ENCODE results near the gene USP1.

The USP1 gene

GRCh38 chr1:62476525-62477219, 39.8 kb downstream of the USP1 start:
- DNase-seq (ENCODE audit: low read depth, low spot score) = no peak
- H3K27ac ChIP-seq = no peak overlapping the region

DNA sequence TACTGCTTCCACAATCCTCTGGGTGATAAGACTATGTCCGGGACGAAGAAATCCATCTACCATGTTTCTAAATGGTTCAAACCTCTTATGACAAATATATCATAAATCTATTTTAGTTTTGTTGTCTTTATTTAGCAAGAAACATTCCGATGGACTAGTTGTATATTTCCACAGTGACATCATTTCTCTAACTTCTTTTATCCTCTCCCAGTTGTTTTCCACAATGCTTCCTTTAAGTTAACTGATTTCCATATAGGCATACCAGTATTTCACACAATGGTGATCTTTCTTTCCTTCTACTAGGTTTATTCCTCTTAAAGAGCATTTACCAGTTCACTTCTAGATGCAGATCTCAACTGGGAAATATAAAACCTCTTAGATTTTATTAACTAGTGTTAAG, 44.8 kb downstream of the USP1 start:
- DNase-seq (ENCODE audit: low read depth, low spot score) = no peak
- no peak overlapping the region for H3K27ac ChIP-seq

DNA sequence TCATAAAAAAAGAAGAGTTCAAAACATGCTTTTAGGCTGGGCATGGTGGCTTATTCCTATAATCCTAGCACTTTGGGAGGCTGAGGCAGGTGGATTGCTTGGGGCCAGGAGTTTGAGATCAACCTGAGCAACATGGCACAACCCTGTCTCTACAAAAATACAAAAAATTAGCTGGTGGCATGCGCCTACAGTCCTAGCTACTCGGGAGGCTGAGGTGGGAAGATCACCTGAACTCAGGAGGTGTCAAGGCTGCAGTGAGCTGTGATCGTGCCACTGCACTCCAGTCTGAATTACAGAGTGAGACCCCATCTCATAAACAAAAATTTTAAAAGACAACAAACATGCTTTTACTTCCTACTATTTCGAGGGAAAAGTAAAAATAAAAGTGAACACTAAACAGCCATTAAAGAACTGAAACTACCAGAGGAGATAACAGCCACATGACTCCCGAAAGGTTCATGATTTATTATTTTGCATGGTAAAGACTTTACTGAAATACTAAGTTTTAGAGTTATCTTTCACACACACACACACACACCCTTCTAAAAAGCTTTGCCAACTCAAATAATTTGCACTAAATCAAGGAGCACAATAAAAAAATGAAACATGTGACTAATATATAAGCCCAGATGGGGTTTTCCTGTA, 48.1 kb downstream of the USP1 start:
- no peak for DNase-seq (ENCODE audit: low read depth, low spot score)
- no peak overlapping the region for H3K27ac ChIP-seq

GRCh38 chr1:62487956-62488355, 51.1 kb downstream of the USP1 start:
- no peak for DNase-seq (ENCODE audit: low read depth, low spot score)
- no peak overlapping the region for H3K27ac ChIP-seq

- H3K27ac ChIP-seq = no peak overlapping the region
- DNase-seq (ENCODE audit: low read depth, low spot score) = no peak
These were observed 55.7 kb downstream of the USP1 start for GRCh38 chr1:62492521-62492920.

GRCh38 chr1:62493656-62494055, 56.8 kb downstream of the USP1 start:
- DNase-seq (ENCODE audit: low read depth, low spot score) = no peak
- H3K27ac ChIP-seq = no peak overlapping the region

- DNase-seq (ENCODE audit: low read depth, low spot score) = no peak
These were observed 57.3 kb downstream of the USP1 start for GRCh38 chr1:62494137-62494536.

GRCh38 chr1:62500210-62500609, 63.4 kb downstream of the USP1 start:
- DNase-seq (ENCODE audit: low read depth, low spot score) = no peak
- H3K27ac ChIP-seq = no peak overlapping the region

More at GRCh38 chr1:62494137-62494536, 57.3 kb downstream of the USP1 start:
- H3K27ac ChIP-seq = no peak overlapping the region

All from epithelial cell of prostate (primary cell).